Tibial artery (tissue), 4 donors: ENCODE measurements around the gene RBM20.

Source experiments
- DNase-seq, 2 donors: peaks; one replicate each; pipeline ENCODE4 v3.0.0-alpha.2; 2019
- H3K27ac ChIP-seq, 2 donors: fragments of 200-600 bp; sonication (generic) in 1 of 2; 1 replicate in 1 of 2; 2 replicates in 1 of 2; pipeline ENCODE4 v1.5.1; 2018 to 2019; ENCODE audit warnings: mild to moderate bottlenecking in 1 of 2
- H3K27me3 ChIP-seq, 2 donors: fragments of 200-600 bp; sonication (generic) in 1 of 2; one replicate each; pipeline versions ENCODE4 v1.5.1 to v1.6.0; 2016 to 2019
- H3K36me3 ChIP-seq, 3 donors: fragments of 200-600 bp; sonication (generic) in 2 of 3; one replicate each; pipeline ENCODE4 v1.5.1; 2016 to 2019; ENCODE audit warnings: mild to moderate bottlenecking in 2 of 3
- H3K4me1 ChIP-seq, 4 donors: fragments of 200-600 bp; sonication (generic) in 2 of 4; 1 replicate in 3 of 4; 2 replicates in 1 of 4; pipeline ENCODE4 v1.5.1; 2016 to 2019
- H3K4me3 ChIP-seq, 2 donors: fragments of 200-600 bp; sonication (generic) in 1 of 2; 1 replicate in 1 of 2; 2 replicates in 1 of 2; pipeline ENCODE4 v1.5.1; 2018 to 2019; ENCODE audit warnings: mild to moderate bottlenecking in 2 of 2
- H3K9me3 ChIP-seq, 3 donors: fragments of 200-600 bp; sonication (generic) in 1 of 3; one replicate each; pipeline ENCODE4 v1.5.1; 2016 to 2019
- intact Hi-C: fragments of 100-400 bp; cut with DNase I; formaldehyde crosslinking; loops from one replicate; pipeline ENCODE4 v1.15.0; 2023; ENCODE audit warnings: low total_unique reads
- TF ChIP-seq, protein P1 (sequence below), 2 experiments: fragments of 200-600 bp in 1 of 2; fragments of 450-650 bp in 1 of 2; IDR thresholded peaks; one replicate each; pipeline ENCODE4 v1.5.1; 2017 to 2019; ENCODE audit warnings: antibody characterized with exemption in 2 of 2, mild to moderate bottlenecking in 1 of 2, moderate library complexity in 1 of 2

RBM20 gene

GRCh38 chr10:110681023-110681681, 37.0 kb downstream of the RBM20 start:
- DNase-seq = no peak
- no peaks in the 10 kb centered on the region for H3K36me3 ChIP-seq
- intact Hi-C loops = no loop called here
- no peak overlapping the region for H3K27ac ChIP-seq
- H3K9me3 ChIP-seq = no peaks in the 10 kb centered on the region
- TF ChIP-seq, protein P1, sequence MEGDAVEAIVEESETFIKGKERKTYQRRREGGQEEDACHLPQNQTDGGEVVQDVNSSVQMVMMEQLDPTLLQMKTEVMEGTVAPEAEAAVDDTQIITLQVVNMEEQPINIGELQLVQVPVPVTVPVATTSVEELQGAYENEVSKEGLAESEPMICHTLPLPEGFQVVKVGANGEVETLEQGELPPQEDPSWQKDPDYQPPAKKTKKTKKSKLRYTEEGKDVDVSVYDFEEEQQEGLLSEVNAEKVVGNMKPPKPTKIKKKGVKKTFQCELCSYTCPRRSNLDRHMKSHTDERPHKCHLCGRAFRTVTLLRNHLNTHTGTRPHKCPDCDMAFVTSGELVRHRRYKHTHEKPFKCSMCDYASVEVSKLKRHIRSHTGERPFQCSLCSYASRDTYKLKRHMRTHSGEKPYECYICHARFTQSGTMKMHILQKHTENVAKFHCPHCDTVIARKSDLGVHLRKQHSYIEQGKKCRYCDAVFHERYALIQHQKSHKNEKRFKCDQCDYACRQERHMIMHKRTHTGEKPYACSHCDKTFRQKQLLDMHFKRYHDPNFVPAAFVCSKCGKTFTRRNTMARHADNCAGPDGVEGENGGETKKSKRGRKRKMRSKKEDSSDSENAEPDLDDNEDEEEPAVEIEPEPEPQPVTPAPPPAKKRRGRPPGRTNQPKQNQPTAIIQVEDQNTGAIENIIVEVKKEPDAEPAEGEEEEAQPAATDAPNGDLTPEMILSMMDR (IDR thresholded peaks at IDR 0.05) = peak; percentile 36 to 45
- no peaks in the 10 kb centered on the region for H3K27me3 ChIP-seq
- no peak overlapping the region for H3K4me3 ChIP-seq
- no peaks in the 10 kb centered on the region for H3K4me1 ChIP-seq

GRCh38 chr10:110682348-110682747, 38.2 kb downstream of the RBM20 start:
- TF ChIP-seq, protein P1 (IDR thresholded peaks at IDR 0.05) = no peak
- H3K27me3 ChIP-seq = no peaks in the 10 kb centered on the region
- no peaks in the 10 kb centered on the region for H3K9me3 ChIP-seq
- H3K27ac ChIP-seq = no peak overlapping the region
- H3K4me1 ChIP-seq = no peaks in the 10 kb centered on the region
- no peak for DNase-seq
- no peaks in the 10 kb centered on the region for H3K36me3 ChIP-seq
- H3K4me3 ChIP-seq = no peak overlapping the region
- intact Hi-C loops = no loop called here

- TF ChIP-seq, protein P1 (IDR thresholded peaks at IDR 0.05) = no peak
- Histone ChIP-seq H3K9me3 (no peaks in the 10 kb centered on the region), H3K36me3 (no peaks in the 10 kb centered on the region), H3K27ac (no peak overlapping the region), H3K27me3 (no peaks in the 10 kb centered on the region), H3K4me1 (no peaks in the 10 kb centered on the region), H3K4me3 (no peak overlapping the region)
- intact Hi-C loops = no loop called here
- no peak for DNase-seq
Observed at GRCh38 chr10:110684800-110685446, 40.8 kb downstream of the RBM20 start.

DNA sequence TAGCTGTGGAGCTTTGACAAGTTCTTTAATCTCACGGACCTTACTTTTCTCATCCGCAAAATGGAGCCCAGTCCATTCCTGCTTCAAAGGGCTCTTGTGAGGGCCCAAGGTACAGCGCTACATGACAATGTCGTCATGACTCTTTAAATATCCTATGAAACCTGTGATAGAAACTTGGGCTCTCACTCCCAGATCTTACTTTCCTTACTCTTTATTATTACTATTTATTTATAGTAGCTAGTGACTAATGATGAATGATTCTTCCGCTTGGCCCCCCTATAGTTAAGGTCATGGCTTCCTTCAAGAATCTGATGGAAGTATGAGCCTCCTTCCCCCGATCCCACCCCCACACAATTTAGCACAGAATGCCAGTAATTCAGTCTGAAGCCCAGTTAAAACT, 41.9 kb downstream of the RBM20 start:
- no peaks in the 10 kb centered on the region for H3K36me3 ChIP-seq
- H3K4me3 ChIP-seq = no peak overlapping the region
- H3K27me3 ChIP-seq = no peaks in the 10 kb centered on the region
- H3K9me3 ChIP-seq = no peaks in the 10 kb centered on the region
- no peak overlapping the region for H3K27ac ChIP-seq
- H3K4me1 ChIP-seq = no peaks in the 10 kb centered on the region
- no peak for DNase-seq
- intact Hi-C loops = no loop called here
- TF ChIP-seq, protein P1 (IDR thresholded peaks at IDR 0.05) = no peak

GRCh38 chr10:110686949-110687348, 42.8 kb downstream of the RBM20 start:
- H3K4me1 ChIP-seq = no peaks in the 10 kb centered on the region
- H3K9me3 ChIP-seq = no peaks in the 10 kb centered on the region
- H3K27ac ChIP-seq = no peak overlapping the region
- H3K27me3 ChIP-seq = no peaks in the 10 kb centered on the region
- no peak overlapping the region for H3K4me3 ChIP-seq
- no peak for DNase-seq
- TF ChIP-seq, protein P1 (IDR thresholded peaks at IDR 0.05) = no peak
- H3K36me3 ChIP-seq = no peaks in the 10 kb centered on the region
- intact Hi-C loops = no loop called here
